ENCODE measurements around the gene GPR176.

- TF ChIP-seq CTCF (IDR thresholded peaks at IDR 0.05) (no peak), POLR2A (IDR thresholded peaks at IDR 0.05) (no peak), POLR2AphosphoS5 (IDR thresholded peaks at IDR 0.05) (no peak), EP300 (IDR thresholded peaks at IDR 0.05) (no peak)
Observed at GRCh38 chr15:39798382-39798781, 121.7 kb downstream of the GPR176 start.
